Skeletal muscle cell (primary cell): Measurements from ENCODE around the gene YTHDF1.
"Not testable (repeated sequence)": the region's sequence is repeated elsewhere in the genome, so short reads cannot be mapped to it uniquely, and the experiment has no call there.

ENCODE experiments used
- DNase-seq: peaks from one replicate; pipeline ENCODE4 v3.0.0-alpha.2; 2010; ENCODE audit warnings: low read depth
- H3K4me3 ChIP-seq: 2 replicates; pipeline ENCODE4 v1.5.1; 2011; ENCODE audit warnings: low read depth, mild to moderate bottlenecking, control low read depth, low read length, moderate library complexity

Gene YTHDF1

DNA sequence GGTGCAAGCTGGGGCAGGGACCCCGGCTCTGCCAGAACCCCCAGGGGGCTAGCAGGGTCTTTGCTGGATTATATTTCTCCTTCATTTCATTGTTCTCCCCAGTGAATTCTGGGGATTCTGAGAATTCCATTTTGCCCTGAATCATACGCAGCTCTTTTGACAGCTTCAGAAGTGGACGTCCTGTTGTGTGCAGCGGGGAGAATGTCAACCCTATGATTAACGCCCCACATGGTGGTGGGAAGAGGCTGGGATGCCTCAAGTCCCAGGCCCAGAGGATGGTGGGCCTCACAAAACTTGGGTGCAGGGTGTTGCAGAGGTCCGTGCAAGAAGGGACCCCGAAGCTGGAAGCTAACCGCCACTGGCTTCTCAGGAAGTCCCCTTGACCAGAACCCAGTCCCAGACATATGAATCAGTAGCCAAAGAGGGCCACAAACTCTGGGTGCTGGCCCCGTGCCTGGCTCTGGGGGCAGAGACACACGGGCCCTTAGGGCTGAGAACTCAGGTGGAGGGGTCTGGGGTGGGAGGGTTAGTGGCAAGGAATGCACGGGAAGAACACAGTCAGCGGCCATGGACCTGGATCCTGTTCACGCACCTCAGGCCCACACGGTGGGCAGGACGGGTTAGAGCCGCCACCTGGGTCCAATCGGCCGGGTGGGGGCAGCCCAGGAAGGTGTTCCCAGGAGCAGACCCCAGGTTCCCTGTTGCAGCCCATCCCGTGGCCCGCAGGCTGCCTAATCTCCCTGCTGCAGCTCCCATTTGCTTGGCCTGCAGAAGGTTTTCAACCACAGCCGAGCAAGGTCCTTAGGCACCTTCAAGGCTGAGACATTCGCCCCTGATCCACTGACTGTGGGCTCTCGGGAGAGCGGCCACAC, 51.2 kb downstream of the YTHDF1 start:
- DNase-seq = no peak
- H3K4me3 ChIP-seq = no peak overlapping the region

GRCh38 chr20:63163596-63164483, 52.1 kb downstream of the YTHDF1 start:
- no peak overlapping the region for H3K4me3 ChIP-seq
- DNase-seq = no peak

- DNase-seq = no peak
- no peak overlapping the region for H3K4me3 ChIP-seq
These were observed 52.8 kb downstream of the YTHDF1 start for GRCh38 chr20:63163171-63163570.

DNA sequence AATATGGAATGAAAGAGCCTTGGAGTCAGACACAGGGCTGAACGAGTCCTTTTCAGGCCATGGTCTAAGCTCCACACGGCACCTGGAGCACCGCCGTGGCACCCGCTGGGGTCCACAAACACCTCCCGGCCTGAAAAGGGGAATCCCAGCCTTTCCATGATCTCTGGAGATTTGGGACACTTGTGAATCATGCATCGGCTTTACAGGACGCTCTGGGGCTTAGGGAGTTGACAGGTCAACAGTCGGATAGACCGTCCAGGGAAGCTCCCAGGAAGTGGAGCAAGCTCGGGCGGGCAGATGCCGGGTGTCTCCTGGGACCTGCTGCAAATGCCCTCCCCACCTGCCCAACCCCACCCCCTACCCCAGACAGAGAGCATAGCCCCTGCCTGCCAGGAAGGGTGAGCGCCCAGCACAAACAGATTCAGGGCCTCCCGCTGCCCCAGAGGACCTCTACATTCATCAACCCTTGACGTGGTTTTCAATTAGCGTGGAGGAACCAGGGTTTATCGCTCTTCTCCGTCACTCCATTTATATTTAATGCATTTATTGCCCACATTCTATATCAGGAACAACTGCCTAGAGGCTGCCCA, 53.6 kb downstream of the YTHDF1 start:
- no peak overlapping the region for H3K4me3 ChIP-seq
- DNase-seq = no peak

- H3K4me3 ChIP-seq = no peak overlapping the region
- no peak for DNase-seq
These were observed 54.7 kb downstream of the YTHDF1 start for GRCh38 chr20:63161176-63161651.

DNA sequence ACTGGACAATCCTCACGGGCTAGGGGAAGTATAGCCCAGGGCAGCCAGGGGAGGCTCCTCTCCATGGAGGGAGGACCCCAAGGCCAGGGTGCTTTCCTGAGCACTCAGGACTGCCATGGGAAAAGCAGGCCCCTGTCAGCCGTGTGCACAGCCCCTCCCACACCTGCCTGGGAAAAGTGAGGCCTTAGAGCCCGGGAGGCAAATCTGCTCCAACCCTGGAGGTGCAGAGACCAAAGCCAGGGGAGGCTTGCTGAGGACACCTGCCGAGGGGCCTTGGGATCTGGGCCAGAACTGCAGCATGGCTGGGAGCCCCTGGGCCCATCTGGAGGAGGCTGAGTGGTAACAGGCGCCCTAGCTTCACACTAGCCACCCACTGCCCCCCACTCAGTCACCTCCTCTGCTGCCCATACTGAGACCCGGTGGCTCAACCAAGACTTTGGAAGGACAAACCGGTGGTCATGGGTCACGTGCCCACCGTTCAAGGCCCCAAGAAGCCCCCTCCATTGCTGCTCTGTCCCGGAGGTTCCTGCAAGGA, 55.2 kb downstream of the YTHDF1 start:
- no peak for DNase-seq
- H3K4me3 ChIP-seq = no peak overlapping the region

DNA sequence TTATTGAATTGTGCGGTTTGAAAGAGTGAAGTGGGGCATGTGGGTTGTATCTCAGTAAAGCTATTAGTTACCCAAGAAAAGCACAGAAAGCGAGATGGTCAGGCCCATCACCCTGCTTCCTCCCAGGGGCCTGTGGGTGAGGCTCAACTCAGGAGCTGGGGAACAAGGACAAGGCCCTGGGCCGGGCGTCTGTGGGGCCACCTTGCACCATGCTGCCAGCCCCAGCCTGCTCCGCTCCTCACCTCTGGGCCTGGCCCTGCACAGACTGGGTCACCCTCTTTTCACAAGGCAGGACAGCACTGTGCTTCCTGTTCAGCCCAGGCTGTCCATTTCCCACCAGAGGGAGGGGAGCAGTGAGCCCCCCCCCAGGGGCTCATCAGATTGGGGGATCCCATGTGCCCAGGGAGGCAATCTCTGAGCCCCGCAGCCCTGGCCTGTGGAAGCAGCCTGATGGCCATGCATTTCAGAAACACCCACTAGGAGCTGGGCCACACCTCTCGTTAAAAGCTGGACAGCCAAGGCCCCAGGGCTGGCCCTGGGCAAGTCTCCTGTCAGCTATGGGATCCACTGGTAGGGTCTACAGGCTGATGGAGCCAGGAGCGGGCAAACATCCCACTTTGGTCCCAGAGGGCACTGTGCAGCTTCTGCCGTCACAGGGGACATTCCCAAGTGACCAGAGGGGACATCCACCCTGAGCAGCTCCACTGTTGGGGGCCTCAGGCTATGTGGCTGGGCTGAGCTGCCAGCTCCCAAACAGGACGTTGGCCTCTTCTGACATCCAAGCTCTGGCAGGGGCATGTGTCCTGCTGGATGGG, 55.9 kb downstream of the YTHDF1 start:
- DNase-seq = no peak
- no peak overlapping the region for H3K4me3 ChIP-seq

DNA sequence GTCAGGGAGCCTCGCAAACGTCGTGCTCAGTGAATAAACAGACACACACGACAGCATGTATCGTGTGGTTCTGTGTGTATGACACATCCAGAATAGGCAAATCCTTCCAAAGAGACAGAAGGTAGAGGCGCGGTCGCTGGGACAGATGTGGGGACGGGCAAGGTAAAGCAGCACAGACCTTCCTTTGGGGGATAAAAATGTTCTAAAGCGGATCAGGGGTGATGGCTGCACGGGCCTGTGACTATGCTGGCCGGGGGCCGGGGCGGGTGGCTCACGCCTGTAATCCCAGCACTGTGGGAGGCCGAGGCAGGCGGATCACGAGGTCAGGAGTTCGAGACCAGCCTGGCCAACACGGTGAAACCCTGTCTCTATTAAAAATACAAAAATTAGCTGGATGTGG, 56.7 kb downstream of the YTHDF1 start:
- DNase-seq = not testable (repeated sequence)

DNA sequence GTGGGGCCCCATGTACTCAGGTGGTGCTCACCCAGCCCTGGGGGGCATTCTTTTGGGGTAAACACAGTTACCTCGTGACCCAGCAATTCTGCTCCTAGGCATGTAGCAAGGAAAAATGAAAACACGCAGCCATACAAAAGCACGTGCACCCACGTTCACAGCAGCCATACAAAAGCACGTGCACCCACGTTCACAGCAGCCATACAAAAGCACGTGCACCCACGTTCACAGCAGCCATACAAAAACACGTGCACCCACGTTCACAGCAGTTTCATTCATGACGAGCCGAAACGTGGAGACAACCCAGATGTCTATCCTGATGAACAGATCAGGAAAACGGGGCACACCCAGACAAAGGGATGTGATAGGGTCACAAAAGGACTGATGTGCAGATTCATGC, 57.1 kb downstream of the YTHDF1 start:
- no peak for DNase-seq
- no peak overlapping the region for H3K4me3 ChIP-seq

More for the DNA sequence above, 56.7 kb downstream of the YTHDF1 start:
- H3K4me3 ChIP-seq = not testable (repeated sequence)

- no peak overlapping the region for H3K4me3 ChIP-seq
- no peak for DNase-seq
These were observed 57.6 kb downstream of the YTHDF1 start for GRCh38 chr20:63158352-63158751.

DNA sequence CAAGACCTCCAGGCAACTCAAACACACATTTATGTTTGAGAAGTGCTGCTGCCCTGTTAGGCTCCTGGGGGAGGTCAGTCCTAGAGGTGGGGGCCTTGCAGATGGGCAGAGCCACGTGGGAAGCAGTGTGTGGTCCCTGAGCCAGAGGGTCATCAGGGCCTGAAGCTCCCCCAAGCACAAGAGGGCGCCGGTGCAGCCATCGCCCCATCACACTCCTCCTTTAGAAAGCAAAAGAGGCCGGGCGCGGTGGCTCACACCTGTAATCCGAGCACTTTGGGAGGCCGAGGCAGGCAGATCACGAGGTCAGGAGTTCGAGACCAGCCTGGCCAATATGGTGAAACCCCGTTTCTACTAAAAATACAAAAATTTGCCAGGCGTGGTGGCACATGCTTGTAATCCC, 58.5 kb downstream of the YTHDF1 start:
- not testable (repeated sequence) for H3K4me3 ChIP-seq, DNase-seq

DNA sequence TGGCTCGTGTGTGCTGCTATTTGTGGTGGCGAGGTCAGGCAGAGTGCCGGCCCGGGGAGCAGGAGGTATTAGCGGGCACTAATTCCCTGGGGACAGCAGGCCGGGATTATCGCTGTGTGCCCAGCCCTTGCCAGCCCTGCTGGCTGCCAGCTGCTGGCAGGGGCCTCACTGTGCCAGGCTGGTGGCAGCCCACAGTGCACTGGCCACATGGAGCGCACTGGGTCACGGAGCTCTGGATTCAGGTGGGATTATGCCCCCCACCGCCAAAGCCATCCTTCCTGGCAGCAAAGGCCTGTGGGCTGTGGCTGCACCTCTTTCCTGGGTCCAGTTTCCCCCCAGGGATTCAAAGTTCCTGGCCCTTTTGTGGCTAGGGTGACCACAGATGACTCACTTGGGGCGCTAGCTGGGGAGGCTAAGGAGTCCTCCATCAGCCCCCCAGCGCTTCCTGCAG, 59.7 kb downstream of the YTHDF1 start:
- no peak for DNase-seq
- no peak overlapping the region for H3K4me3 ChIP-seq

GRCh38 chr20:63155266-63156165, 60.4 kb downstream of the YTHDF1 start:
- no peak overlapping the region for H3K4me3 ChIP-seq
- DNase-seq = no peak

DNA sequence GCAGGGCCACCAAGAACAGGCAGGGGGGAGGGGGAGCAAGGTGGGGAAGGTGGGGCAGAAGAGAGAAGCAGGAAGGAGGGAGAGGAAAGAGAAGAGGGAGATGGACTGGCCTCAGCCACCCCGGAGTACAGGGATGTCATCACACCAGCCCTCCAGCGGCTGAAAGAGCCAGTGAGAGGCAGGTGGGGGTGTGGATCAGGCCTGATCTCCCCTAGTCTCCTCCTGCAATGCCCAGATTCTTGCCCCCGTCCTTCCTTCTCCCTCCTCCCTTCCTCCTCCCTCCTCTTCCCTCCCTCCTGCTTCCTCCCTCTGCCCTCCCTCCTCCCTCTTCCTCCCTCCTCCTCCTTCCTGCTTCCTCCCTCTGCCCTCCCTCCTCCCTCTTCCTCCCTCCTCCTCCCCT, 61.5 kb downstream of the YTHDF1 start:
- no peak for DNase-seq
- no peak overlapping the region for H3K4me3 ChIP-seq

DNA sequence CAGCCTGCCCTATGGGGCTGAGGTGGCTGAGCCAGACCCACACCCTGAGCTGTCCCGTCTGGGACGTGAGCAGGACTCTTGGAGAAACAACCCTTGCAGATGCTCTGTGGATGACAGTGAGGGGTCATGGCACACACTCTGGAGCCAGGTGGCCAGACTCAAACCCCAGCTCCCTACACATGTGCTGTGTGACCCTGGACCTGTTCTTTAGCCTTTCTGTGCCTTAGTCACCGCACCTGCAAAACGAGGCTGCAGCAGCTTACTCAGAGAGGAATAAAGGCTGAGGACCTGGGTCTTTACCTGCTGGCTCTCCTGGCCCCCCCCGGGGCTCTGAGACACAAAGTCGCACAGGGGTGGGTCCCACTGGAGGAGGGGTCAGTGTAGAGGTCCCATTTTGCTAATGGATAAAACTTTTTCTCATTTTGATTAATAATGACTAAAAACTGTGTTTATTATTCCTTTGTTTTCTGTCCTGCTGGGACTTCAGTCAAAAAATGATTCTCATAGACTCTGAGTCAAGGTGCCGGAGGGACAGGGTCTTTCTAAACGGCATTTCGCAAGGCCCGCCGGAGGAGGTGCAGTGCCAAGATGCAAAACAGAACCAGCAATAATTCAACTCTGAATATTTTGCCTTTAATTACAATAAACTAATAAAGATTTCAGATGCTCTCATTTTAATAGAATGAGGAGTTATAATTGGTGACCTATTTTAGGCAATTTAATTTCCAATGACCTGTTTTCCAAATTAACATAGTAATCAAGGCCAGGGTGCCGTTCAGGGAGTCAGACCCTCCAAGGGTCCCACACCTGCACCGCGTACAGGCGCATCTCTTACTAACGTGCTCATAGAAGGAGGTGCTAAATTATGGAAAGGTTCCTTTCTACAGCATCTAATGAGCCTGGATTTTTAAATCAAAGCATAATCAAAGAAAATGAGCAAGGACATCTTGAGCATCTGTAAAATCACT, 62.4 kb downstream of the YTHDF1 start:
- no peak overlapping the region for H3K4me3 ChIP-seq
- no peak for DNase-seq

DNA sequence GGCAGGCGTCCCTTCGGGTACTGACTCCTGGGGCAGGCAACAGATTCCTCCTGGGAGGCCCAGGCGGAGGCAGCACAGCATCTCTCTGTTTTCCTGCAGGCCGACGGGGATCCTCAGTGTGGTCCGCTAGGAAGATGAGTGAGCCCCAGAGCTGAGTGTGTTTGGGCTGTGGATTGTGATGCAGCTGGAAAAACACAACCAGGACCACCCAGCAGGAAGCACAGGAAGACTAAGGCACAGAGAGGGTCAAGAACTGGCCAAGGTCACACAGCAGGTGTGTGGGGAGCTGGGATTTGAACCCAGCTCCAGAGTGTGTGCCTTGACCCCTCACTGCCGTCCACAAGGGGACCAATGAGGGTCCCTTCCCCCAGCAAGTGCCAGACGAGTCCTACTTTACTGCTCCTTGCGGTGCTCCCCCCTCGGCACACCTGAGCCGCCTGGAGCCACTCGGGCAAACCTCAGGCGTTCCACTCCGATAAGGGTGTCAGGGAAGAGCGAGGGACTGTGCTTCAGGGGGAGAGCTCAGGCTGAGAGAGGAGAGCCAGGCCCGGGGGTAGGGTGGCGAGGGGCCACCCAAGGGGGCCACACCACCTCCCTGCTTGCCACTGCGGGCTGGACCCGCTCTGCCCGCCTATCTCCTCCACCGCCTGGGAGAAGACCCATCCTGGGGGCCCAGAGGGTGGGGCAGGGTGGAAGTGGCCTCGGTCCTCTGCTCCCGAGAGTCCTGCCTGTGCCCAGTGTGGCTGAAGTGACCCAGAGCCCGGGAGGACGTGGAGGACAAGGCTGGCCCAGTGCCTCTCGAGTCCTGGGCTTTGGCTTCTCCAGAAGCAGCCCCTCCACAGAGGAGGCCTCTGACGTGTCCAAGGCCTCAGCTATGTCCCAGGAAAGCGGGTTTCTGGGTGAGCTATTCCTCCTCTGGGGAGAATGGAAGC, 63.3 kb downstream of the YTHDF1 start:
- DNase-seq = no peak
- H3K4me3 ChIP-seq = no peak overlapping the region
